ENCODE measurements around the gene VWA2.

VWA2 gene

GRCh38 chr10:114301951-114302710, 63.1 kb downstream of the VWA2 start:
- DNase-seq (ENCODE audit: low read depth, low spot score): no peak
- in situ Hi-C loops (cut with HindIII; ENCODE audit: low sequenced_read_pairs): no loop called here
- no peak overlapping the region for H3K4me3 ChIP-seq (ENCODE audit: low read depth, low read length)
- TF ChIP-seq, protein P1, sequence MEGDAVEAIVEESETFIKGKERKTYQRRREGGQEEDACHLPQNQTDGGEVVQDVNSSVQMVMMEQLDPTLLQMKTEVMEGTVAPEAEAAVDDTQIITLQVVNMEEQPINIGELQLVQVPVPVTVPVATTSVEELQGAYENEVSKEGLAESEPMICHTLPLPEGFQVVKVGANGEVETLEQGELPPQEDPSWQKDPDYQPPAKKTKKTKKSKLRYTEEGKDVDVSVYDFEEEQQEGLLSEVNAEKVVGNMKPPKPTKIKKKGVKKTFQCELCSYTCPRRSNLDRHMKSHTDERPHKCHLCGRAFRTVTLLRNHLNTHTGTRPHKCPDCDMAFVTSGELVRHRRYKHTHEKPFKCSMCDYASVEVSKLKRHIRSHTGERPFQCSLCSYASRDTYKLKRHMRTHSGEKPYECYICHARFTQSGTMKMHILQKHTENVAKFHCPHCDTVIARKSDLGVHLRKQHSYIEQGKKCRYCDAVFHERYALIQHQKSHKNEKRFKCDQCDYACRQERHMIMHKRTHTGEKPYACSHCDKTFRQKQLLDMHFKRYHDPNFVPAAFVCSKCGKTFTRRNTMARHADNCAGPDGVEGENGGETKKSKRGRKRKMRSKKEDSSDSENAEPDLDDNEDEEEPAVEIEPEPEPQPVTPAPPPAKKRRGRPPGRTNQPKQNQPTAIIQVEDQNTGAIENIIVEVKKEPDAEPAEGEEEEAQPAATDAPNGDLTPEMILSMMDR (IDR thresholded peaks at IDR 0.05; ENCODE audit: low read depth, low read length): no peak

- DNase-seq (ENCODE audit: low read depth, low spot score): no peak
- in situ Hi-C loops (cut with HindIII; ENCODE audit: low sequenced_read_pairs): no loop called here
- no peak overlapping the region for H3K4me3 ChIP-seq (ENCODE audit: low read depth, low read length)
- TF ChIP-seq, protein P1 (IDR thresholded peaks at IDR 0.05; ENCODE audit: low read depth, low read length): no peak
Observed at GRCh38 chr10:114303556-114303955, 64.5 kb downstream of the VWA2 start.

- peak overlapping the region; percentile 29 for H3K4me3 ChIP-seq (ENCODE audit: low read depth, low read length)
- in situ Hi-C loops (cut with HindIII; ENCODE audit: low sequenced_read_pairs): no loop called here
- DNase-seq (ENCODE audit: low read depth, low spot score): peak; percentile 93
- TF ChIP-seq, protein P1 (IDR thresholded peaks at IDR 0.05; ENCODE audit: low read depth, low read length): peak; percentile 85
Observed at GRCh38 chr10:114304017-114304570, 65.0 kb downstream of the VWA2 start.

DNA sequence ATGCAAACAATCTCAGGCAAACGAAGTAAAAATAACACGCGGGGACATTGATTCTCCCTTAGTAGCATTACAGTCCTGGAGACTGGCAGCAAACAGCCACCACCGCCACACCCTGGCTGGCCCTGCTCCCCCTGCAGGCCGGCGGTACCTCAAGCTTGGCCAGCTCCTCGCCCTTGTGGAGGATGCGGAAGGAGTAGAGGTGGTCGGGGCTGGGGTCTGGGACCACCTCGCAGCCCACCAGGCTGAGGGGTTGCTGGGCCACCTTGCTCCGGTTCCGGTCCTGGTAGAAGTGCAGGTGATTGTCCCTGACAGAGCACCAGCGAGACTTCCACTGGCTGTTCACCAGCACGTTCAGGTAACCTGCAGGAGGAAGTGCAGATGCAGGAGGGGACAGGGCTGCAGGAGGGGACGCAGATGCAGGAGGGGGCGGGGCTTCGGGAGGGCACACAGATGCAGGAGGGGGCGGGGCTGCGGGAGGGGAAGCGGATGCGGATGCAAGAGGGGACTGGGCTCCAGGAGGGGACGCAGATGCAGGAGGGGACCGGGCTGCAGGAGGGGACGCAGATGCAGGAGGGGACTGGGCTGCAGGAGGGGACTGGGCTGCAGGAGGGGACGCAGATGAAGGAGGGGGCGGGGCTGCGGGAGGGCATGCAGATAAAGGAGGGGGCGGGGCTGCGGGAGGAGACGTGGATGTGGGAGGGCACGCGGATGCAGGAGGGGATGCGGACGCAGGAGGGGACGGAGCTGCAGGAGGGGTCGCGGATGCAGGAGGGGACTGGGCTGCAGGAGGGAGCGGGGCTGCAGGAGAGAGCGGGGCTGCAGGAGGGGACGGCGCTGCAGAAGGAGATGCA, 65.7 kb downstream of the VWA2 start:
- peak overlapping the region; percentile 29 for H3K4me3 ChIP-seq (ENCODE audit: low read depth, low read length)
- DNase-seq (ENCODE audit: low read depth, low spot score): no peak
- TF ChIP-seq, protein P1 (IDR thresholded peaks at IDR 0.05; ENCODE audit: low read depth, low read length): peak; percentile 78
- in situ Hi-C loops (cut with HindIII; ENCODE audit: low sequenced_read_pairs): no loop called here

- in situ Hi-C loops (cut with HindIII; ENCODE audit: low sequenced_read_pairs): no loop called here
- H3K4me3 ChIP-seq (ENCODE audit: low read depth, low read length): no peak overlapping the region
- no peak for DNase-seq (ENCODE audit: low read depth, low spot score)
- TF ChIP-seq, protein P1 (IDR thresholded peaks at IDR 0.05; ENCODE audit: low read depth, low read length): no peak
Observed at GRCh38 chr10:114305521-114305925, 66.5 kb downstream of the VWA2 start.

DNA sequence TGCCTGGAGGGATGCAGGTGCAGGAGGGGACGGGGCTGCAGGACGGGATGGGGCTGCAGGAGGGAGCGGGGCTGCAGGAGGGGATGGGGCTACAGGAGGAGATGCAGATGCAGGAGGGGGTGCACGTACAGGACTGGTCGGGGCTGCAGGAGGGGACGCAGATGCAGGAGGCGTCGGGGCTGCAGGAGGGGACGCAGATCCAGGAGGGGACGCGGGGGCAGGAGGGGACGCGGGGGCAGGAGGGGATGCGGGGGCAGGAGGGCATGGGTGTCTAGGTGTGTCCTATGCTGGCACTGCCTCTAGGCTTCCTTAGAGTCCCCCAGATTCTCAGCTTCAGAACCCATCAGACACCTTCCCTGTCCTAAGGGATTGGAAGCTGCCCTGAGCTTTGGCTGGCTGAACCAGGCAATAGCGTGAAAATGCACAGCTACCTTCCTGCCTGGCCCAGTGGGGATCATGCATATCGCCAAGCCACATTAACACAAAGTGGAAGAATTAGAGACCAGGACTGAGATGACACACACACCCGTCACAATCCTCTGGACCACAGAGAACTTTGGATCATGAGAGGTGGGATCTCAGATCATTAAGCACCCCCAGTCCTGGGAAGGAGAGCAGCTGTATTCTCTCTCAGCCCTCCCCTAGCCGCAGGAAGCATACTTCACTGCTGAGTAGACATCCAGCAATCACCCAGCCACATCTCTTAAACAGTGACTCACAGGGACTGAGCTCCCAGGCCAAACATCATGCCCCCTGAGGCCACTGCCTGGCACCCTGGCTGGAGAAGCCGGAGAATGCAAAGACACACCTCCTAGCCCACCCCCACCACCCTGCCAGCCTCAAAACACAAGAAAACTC, 67.3 kb downstream of the VWA2 start:
- no peak overlapping the region for H3K4me3 ChIP-seq (ENCODE audit: low read depth, low read length)
- DNase-seq (ENCODE audit: low read depth, low spot score): peak; percentile 98
- TF ChIP-seq, protein P1 (IDR thresholded peaks at IDR 0.05; ENCODE audit: low read depth, low read length): no peak
- in situ Hi-C loops (cut with HindIII; ENCODE audit: low sequenced_read_pairs): no loop called here
